ENCODE measurements around the gene UBALD2. TPM values are rescaled to one million over a fixed set of nuclear protein-coding genes. Genes with fewer than 3 reads are reported as not detected.
"Not testable (repeated sequence)": the region's sequence is repeated elsewhere in the genome, so short reads cannot be mapped to it uniquely, and the experiment has no call there.

Gene UBALD2
- 1 to 10 TPM; 1.5 to 4.5 (median 3.9) TPM for polyA plus RNA-seq

DNA sequence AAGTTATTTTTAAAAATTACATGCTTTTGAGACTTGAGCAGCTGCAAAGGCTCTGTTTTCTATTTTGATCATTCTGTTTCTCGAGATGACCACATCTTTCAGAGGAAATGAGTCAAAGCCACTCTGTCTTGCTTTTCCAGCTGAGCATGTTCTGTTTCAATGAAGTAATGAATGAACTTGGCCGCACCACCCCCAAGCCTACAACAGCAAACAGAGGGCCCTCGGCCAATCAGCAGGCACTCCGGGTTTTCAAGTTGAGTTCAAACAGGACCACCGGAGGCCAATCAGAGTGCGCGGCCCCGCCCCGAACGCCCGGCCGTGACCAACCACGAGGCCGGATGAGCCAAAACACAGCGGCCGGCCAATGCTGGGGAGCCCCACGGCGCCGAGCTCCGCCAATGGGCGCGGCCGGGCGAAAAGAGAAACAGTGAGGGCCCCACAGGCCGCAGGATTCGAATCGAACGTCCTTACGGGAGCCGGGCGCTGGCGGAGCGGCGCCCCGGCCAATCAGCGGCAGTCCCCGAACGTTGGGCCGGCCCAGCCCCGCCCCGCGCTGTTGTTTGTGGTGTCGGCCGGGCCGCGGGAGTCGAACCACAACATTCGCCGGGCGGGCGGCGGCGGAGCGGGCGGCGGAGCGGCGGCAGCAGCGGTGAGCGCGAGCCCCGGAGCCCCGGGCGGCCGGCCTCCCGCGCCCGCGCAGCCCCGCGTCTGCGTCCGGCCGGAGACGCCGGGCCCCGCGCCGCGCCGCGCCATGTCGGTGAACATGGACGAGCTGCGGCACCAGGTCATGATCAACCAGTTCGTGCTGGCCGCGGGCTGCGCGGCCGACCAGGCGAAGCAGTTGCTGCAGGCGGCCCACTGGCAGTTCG is at the start of gene UBALD2:
UBALD2 (plus strand) TSS at position 594 of the 869 bp plus-strand sequence; CDS start at position 752, 158 bp downstream.
- Mint-ChIP-seq H3K4me1 (peaks cover 74% of the 10 kb centered on the region in 2 donors), H3K27ac (peak within 1 kb of the TSS; percentile 89 to 99 (median 94)), H3K27me3 (ENCODE audit: low read depth in 3 of 3) (peaks cover 20 to 40% (median 35%) of the 10 kb centered on the region in 3 donors), H3K4me3 (peak within 1 kb of the TSS; percentile 87 to 90 (median 89)), H3K9me3 (no peaks in the 10 kb centered on the region), H3K36me3 (no peaks in the 10 kb centered on the region)
- peak; percentile 99 to 100 (median 99) for DNase-seq

DNA sequence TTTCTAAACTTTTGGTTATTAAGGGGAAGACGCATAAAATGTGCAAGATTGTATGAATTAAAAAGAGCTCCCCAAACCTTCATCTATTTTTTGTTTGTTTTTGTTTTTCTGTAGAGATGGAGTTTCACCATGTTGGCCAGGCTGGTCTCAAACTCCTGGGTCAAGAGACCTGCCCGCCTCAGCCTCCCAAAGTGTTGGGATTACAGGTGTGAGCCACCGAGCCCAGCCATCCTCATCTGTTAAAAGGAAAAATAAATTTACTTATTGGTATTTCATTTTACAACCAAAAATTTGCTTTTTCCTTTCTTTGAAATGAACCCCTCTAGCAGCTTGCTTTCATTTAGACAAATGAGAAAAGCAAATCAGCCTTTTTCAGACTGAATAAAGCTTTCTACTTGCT is 48.1 kb upstream of the UBALD2 start:
- no peaks in the 10 kb centered on the region for H3K9me3 Mint-ChIP-seq
- no peak overlapping the region for H3K4me3 Mint-ChIP-seq
- no peaks in the 10 kb centered on the region for H3K27me3 Mint-ChIP-seq (ENCODE audit: low read depth in 3 of 3)
- H3K27ac Mint-ChIP-seq = no peak overlapping the region
- no peaks in the 10 kb centered on the region for H3K36me3 Mint-ChIP-seq
- no peaks in the 10 kb centered on the region for H3K4me1 Mint-ChIP-seq
- DNase-seq = no peak

DNA sequence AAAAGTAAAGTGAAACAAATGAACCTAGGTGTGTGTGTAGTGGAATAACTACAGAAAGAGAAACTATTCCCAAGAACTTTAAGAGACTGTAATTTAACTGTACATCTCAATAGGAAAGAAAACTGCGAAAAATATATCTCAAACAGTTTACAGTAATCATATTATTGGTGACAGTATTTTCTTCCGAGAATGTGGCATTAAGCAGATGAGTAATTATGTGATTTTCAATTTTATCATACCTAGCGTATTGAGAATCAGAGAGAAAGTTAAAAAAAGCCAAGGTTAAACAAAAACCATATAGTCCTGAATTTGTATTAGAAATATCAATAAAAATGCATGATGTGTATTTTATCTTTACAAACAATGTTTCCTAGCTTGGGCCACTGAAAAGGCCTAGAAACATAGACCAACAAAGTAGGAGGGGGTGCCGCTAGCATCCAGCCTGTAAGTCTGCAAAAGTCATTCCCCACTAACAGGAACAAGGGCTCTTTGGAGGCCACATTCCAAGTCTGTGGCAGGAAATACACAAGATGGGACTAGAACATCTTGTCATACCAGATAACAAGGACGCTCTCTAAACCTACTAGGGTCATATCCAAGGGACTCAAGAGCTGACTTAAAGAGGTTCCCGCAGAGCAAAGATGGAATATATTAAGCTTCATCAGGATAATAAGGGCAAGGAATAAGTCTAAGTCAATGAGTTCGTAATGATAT is 45.3 kb upstream of the UBALD2 start:
- H3K27ac Mint-ChIP-seq = no peak overlapping the region

DNA sequence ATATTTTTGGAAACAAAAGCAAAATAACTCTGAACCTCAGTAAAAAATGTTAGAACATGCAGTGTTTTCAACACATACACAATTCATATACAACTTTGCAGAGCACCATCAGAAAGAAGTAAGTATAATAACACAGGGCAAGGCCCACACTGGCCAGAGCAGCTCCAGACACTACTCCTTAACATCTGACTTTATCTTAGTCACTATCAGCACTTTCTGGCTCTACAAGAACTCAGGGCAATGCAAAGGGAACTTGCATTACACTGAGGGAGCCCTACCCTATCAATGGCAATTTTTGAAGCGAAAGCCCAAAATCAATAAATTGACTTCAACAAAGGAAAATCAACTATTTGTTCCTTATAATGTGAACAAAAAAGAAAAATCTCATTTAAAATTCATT is 41.3 kb upstream of the UBALD2 start:
- Mint-ChIP-seq H3K27ac (peak overlapping the region in 1 of 6 donors; percentile 62), H3K36me3 (no peaks in the 10 kb centered on the region), H3K9me3 (no peaks in the 10 kb centered on the region), H3K4me1 (no peaks in the 10 kb centered on the region), H3K4me3 (no peak overlapping the region), H3K27me3 (ENCODE audit: low read depth in 3 of 3) (peaks cover 0 to 2% (median 2%) of the 10 kb centered on the region in 3 donors)
- no peak for DNase-seq

More for the DNA sequence above, 45.3 kb upstream of the UBALD2 start:
- H3K4me3 Mint-ChIP-seq = no peak overlapping the region
- no peaks in the 10 kb centered on the region for H3K9me3 Mint-ChIP-seq
- no peaks in the 10 kb centered on the region for H3K27me3 Mint-ChIP-seq (ENCODE audit: low read depth in 3 of 3)
- H3K36me3 Mint-ChIP-seq = no peaks in the 10 kb centered on the region
- DNase-seq = no peak
- no peaks in the 10 kb centered on the region for H3K4me1 Mint-ChIP-seq

DNA sequence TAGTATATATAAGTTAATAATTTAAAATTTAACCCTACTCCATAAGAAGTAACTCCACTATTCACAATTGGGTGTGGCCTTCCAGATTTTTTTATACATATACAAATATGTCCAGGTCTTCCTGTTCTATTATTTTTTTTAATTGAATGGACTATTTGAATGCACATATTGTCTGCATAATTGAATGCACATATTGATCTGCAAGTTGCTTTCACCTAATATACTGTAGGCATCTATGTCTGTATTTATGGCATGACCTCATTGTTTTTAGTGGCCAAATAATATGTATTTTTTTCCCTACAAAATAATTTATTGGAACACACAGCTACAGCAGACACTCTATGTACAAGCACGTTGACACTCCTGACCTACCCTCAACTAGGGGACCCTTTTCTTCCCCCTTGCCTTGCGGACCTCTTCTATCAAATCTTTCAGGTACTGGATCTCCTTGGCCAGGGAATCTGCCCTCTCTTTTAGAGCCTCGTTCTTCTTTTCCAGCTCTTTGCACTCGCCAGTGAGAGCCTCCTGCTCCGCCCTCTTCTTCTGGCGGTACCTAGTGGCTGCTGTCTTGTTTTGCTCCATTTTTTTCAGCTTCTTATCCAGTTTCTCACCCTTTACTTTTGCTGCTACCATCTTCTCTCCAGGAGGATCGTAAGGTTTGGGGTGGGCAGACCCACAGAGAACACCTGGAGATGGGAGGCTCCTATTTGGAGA is 39.6 kb upstream of the UBALD2 start:
- not testable (repeated sequence) for H3K27ac Mint-ChIP-seq; H3K9me3 Mint-ChIP-seq; DNase-seq; H3K36me3 Mint-ChIP-seq; H3K4me1 Mint-ChIP-seq; H3K27me3 Mint-ChIP-seq (ENCODE audit: low read depth in 3 of 3); H3K4me3 Mint-ChIP-seq

DNA sequence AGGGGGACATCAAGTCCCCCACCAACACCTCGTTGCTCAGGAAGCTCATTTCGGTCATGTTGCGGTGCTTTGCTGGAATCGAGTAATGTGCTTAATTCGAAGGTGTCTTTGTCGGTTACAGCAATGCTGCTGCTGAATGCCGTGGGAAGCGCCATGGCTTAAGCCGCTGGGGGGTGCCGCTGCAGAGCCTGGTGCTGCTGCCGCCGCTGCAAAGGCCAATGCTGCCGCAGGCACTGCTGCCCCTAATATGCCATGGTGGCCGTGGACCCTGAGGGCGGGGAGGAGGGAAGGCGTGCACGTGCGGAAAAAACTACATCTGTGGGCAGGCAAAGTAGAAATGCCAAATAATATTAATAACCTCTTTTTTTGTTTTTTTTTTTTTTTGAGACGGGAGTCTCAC is 38.4 kb upstream of the UBALD2 start:
- H3K27ac Mint-ChIP-seq; DNase-seq; H3K27me3 Mint-ChIP-seq (ENCODE audit: low read depth in 3 of 3); H3K4me1 Mint-ChIP-seq; H3K36me3 Mint-ChIP-seq; H3K4me3 Mint-ChIP-seq; H3K9me3 Mint-ChIP-seq: not testable (repeated sequence)

DNA sequence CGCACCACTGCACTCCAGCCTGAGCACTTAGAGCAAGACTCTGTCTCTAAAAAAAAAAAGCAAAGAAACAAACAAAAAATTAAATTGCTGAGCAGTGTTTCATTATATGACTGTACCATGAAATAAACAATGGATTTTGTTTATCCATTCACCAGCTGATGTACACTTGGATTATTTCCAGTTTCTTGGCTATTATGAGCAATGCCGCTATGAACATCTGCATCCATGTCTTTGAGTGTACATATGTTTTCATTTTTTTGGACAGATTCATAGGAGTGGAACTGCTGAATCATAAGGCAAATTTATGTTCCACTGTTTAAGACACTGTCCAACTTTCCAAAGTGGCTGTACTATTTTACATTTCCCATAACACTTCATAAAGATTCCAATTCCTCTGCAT is 32.8 kb upstream of the UBALD2 start:
- Mint-ChIP-seq H3K36me3 (no peaks in the 10 kb centered on the region), H3K27ac (no peak overlapping the region), H3K4me3 (no peak overlapping the region)

DNA sequence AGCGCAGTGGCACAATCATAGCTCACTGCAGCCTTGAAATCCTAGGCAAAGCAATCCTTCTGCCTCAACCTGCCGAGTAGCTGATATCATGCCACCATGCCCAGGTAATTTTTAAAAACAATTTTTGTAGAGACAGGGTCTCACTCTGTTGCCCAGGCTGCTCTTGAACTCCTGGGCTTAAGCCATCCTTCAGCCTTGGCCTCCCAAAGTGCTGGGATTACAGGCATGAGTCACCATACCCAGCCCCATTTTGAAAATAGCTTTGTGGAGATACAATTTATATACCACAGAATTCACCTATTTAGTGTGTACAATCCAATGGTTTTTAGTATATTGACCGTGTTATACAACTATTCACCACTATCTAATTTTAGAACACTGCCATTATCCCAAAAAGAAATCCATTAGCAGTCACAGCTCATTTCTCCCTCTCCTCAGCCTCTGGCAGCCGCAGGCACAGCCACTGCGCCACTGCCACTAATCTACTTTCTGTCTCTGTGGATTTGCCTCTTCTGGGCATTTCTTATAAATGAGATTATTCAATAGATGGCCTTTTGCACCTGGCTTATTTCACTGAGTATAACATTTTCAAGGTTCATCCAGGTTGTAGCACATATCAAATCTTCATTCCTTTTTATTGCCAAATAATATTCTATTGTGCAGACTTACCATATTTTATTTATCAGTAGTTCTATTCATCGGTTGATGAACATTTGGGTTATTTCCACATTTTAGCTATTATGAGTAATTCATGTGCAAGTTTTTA is 31.4 kb upstream of the UBALD2 start:
- Mint-ChIP-seq H3K4me3 (peak overlapping the region in 1 of 5 donors; percentile 35), H3K27ac (no peak overlapping the region), H3K4me1 (peaks cover 3 to 9% of the 10 kb centered on the region in 2 donors), H3K36me3 (no peaks in the 10 kb centered on the region), H3K27me3 (ENCODE audit: low read depth in 3 of 3) (peaks cover 3 to 4% (median 4%) of the 10 kb centered on the region in 3 donors), H3K9me3 (no peaks in the 10 kb centered on the region)
- DNase-seq = no peak

More for the DNA sequence above, 32.8 kb upstream of the UBALD2 start:
- peaks cover 3 to 6% (median 5%) of the 10 kb centered on the region in 3 donors for H3K27me3 Mint-ChIP-seq (ENCODE audit: low read depth in 3 of 3)
- no peak for DNase-seq
- H3K4me1 Mint-ChIP-seq = no peaks in the 10 kb centered on the region
- H3K9me3 Mint-ChIP-seq = no peaks in the 10 kb centered on the region

DNA sequence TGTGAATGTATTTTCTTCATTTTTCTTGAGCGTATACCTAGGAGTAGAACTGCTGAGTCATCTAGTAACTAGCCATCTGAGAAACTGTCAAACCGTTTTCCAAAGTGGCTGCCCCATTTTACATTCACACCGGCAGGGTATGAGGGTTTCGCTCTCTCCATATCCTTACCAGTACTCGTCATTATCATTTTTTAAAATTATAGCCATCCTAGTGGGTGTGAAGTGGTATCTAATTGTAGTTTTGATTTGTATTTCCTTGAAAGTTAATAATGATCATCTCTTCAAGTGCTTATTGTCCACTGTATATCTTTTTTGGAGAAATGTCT is 30.8 kb upstream of the UBALD2 start:
- no peak for DNase-seq
- H3K4me1 Mint-ChIP-seq = peaks cover 6 to 14% of the 10 kb centered on the region in 2 donors
- H3K27me3 Mint-ChIP-seq (ENCODE audit: low read depth in 3 of 3) = peaks cover 4 to 6% (median 5%) of the 10 kb centered on the region in 3 donors
- H3K27ac Mint-ChIP-seq = no peak overlapping the region
- no peaks in the 10 kb centered on the region for H3K36me3 Mint-ChIP-seq
- no peaks in the 10 kb centered on the region for H3K9me3 Mint-ChIP-seq
- H3K4me3 Mint-ChIP-seq = peak overlapping the region in 1 of 5 donors; percentile 35

DNA sequence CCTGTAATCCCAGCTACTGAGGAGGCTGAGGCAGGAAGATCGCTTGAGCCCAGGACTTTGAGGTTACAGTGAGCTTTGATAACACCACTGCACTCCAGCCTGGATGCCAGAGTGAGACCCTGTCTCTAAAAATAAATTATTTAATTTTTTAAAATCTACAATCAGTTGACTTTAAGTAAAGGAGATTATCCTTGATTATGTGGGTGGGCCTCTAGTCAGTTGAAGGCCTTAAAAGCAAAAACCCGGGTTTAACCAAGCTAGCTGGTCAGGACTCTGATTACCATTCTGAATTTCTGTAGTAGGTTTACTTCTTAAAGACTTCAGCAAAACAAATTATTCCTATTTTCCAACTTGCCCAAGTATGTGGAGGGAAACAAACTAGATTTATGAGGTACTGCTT is 29.3 kb upstream of the UBALD2 start:
- H3K27me3 Mint-ChIP-seq (ENCODE audit: low read depth in 3 of 3) = peaks cover 6 to 7% (median 6%) of the 10 kb centered on the region in 3 donors
- no peak overlapping the region for H3K4me3 Mint-ChIP-seq
- no peak for DNase-seq
- peaks cover 8 to 17% of the 10 kb centered on the region in 2 donors for H3K4me1 Mint-ChIP-seq
- H3K9me3 Mint-ChIP-seq = no peaks in the 10 kb centered on the region
- no peak overlapping the region for H3K27ac Mint-ChIP-seq
- no peaks in the 10 kb centered on the region for H3K36me3 Mint-ChIP-seq

DNA sequence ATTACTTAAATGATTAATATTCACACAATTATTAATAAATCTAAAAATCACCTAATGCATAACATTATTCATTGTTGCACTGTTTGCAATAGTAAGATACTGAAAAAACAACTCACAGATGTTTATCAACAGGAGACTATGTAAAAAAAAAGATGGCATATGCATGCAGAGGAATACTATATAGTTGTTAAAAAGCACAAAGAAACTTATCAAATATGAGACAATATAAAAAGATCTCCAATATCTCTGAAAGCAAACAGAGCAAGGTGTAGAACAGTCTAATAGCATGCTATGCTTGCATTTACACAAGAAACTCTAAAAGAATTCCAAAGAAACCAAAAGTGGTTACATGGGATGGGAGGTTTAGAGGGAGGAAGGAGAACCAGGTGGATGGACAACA is 28.5 kb upstream of the UBALD2 start:
- no peak overlapping the region for H3K4me3 Mint-ChIP-seq
- no peak overlapping the region for H3K27ac Mint-ChIP-seq

DNA sequence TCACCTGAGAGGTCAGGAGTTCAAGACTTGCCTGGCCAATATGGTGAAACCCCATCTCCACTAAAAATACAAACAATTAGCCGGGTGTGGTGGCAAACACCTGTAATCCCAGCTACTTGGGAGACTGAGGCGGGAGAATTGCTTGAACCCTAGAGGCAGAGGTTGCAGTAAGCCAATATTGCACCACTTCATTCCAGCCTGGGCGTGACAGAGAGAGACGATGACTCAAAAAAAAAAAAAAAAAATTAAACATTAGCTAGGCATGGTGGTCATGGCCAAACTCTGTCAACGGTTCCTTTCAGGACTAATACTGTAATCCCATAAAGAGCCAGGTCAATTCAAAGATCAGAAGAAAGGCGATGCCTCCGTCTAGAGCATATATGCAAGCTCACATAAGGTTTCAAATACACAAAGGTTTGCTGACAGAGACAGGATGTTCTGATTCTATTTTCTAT is 27.3 kb upstream of the UBALD2 start:
- H3K9me3 Mint-ChIP-seq = no peaks in the 10 kb centered on the region
- no peak overlapping the region for H3K27ac Mint-ChIP-seq
- no peaks in the 10 kb centered on the region for H3K36me3 Mint-ChIP-seq
- no peak for DNase-seq
- peaks cover 14 to 26% of the 10 kb centered on the region in 2 donors for H3K4me1 Mint-ChIP-seq
- H3K27me3 Mint-ChIP-seq (ENCODE audit: low read depth in 3 of 3) = peaks cover 6 to 11% (median 10%) of the 10 kb centered on the region in 3 donors
- peak overlapping the region in 3 of 5 donors; percentile 7 to 42 (median 24) for H3K4me3 Mint-ChIP-seq

More for the DNA sequence above, 28.5 kb upstream of the UBALD2 start:
- Mint-ChIP-seq H3K4me1 (peaks cover 14 to 25% of the 10 kb centered on the region in 2 donors), H3K27me3 (ENCODE audit: low read depth in 3 of 3) (peaks cover 8 to 10% (median 10%) of the 10 kb centered on the region in 3 donors), H3K9me3 (no peaks in the 10 kb centered on the region), H3K36me3 (no peaks in the 10 kb centered on the region)
- no peak for DNase-seq

All from immature natural killer cell (primary cell).